ENCODE results near the gene CCBE1. TPM values are rescaled to one million over a fixed set of nuclear protein-coding genes. Genes with fewer than 3 reads are reported as not detected.

Gene CCBE1
- total RNA-seq, 2 donors from 2014 or later = 0.27 to 3.1 TPM

DNA sequence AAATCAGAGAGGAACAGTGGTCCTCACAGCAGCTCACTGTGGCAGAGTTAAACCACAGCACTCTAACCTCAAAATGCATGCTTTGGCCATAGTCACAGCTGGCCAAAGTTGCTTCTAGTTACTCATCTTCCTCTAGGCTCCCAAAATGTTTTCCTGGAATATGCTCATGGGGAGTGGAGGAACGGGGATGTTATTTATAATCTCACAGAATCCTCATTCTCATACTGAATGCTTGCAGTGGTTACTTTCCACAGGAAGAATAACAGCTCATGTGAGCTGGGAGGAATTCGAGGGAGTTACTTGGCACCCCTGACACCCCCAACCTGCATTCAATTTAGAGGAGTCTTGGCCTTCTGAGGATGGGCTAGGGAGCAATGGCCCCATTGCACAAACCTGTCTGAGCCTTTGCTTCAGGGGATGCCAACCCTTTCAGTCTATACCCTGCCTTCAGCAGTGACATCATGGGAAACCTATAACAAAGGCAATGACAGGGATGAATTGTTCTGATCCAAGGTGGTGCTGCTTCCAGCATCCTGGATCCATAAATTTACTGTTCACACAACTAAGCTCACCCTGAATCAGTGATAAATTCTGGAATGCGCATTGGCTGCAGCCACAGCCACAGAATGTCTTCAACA lies 22.4 kb upstream of the CCBE1 start:
- DNase-seq = no peak
- intact Hi-C loops (cut with DNase I) = no loop called here
- Histone ChIP-seq H3K36me3 (no peaks in the 10 kb centered on the region), H3K27me3 (no peaks in the 10 kb centered on the region), H3K9ac (ENCODE audit: low read depth in 2 of 2, low read length in 2 of 2) (no peak overlapping the region), H3K27ac (no peak overlapping the region), H3K9me3 (no peaks in the 10 kb centered on the region), H3K4me3 (no peak overlapping the region), H3K4me1 (no peaks in the 10 kb centered on the region)
- TF ChIP-seq, protein P1, sequence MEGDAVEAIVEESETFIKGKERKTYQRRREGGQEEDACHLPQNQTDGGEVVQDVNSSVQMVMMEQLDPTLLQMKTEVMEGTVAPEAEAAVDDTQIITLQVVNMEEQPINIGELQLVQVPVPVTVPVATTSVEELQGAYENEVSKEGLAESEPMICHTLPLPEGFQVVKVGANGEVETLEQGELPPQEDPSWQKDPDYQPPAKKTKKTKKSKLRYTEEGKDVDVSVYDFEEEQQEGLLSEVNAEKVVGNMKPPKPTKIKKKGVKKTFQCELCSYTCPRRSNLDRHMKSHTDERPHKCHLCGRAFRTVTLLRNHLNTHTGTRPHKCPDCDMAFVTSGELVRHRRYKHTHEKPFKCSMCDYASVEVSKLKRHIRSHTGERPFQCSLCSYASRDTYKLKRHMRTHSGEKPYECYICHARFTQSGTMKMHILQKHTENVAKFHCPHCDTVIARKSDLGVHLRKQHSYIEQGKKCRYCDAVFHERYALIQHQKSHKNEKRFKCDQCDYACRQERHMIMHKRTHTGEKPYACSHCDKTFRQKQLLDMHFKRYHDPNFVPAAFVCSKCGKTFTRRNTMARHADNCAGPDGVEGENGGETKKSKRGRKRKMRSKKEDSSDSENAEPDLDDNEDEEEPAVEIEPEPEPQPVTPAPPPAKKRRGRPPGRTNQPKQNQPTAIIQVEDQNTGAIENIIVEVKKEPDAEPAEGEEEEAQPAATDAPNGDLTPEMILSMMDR (IDR thresholded peaks at IDR 0.05) = no peak

GRCh38 chr18:59718464-59719157 lies 21.4 kb upstream of the CCBE1 start:
- no peaks in the 10 kb centered on the region for H3K9me3 ChIP-seq
- TF ChIP-seq, protein P1 (IDR thresholded peaks at IDR 0.05) = no peak
- no peak overlapping the region for H3K9ac ChIP-seq (ENCODE audit: low read depth in 2 of 2, low read length in 2 of 2)
- no peaks in the 10 kb centered on the region for H3K36me3 ChIP-seq
- intact Hi-C loops (cut with DNase I) = no loop called here
- H3K4me1 ChIP-seq = no peaks in the 10 kb centered on the region
- no peaks in the 10 kb centered on the region for H3K27me3 ChIP-seq
- no peak overlapping the region for H3K27ac ChIP-seq
- no peak overlapping the region for H3K4me3 ChIP-seq
- no peak for DNase-seq

DNA sequence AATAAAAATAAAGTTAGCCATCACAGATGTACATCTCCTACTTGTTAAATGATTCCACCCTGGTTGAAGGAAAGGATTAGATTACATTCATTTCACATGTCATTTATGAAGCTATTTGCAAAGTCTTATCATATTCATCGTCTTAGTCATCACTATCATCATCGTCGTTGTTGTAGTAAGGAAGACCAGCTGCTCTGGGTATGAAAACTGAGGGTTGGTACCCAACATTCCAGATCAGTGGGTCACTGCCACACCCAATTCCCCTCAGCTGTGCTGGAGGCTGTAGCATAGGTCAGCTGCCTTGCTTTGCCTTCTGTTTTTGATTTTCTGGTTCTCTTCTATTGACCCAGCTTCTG lies 20.9 kb upstream of the CCBE1 start:
- no peaks in the 10 kb centered on the region for H3K9me3 ChIP-seq
- no peaks in the 10 kb centered on the region for H3K36me3 ChIP-seq
- H3K4me1 ChIP-seq = no peaks in the 10 kb centered on the region
- H3K9ac ChIP-seq (ENCODE audit: low read depth in 2 of 2, low read length in 2 of 2) = no peak overlapping the region
- intact Hi-C loops (cut with DNase I) = no loop called here
- DNase-seq = no peak
- no peak overlapping the region for H3K4me3 ChIP-seq
- TF ChIP-seq, protein P1 (IDR thresholded peaks at IDR 0.05) = no peak
- no peak overlapping the region for H3K27ac ChIP-seq
- no peaks in the 10 kb centered on the region for H3K27me3 ChIP-seq

GRCh38 chr18:59717291-59717690 lies 20.1 kb upstream of the CCBE1 start:
- Histone ChIP-seq H3K36me3 (no peaks in the 10 kb centered on the region), H3K27me3 (no peaks in the 10 kb centered on the region), H3K9me3 (no peaks in the 10 kb centered on the region), H3K27ac (no peak overlapping the region), H3K4me1 (no peaks in the 10 kb centered on the region), H3K9ac (ENCODE audit: low read depth in 2 of 2, low read length in 2 of 2) (no peak overlapping the region), H3K4me3 (no peak overlapping the region)
- TF ChIP-seq, protein P1 (IDR thresholded peaks at IDR 0.05) = no peak
- DNase-seq = no peak
- intact Hi-C loops (cut with DNase I) = no loop called here

DNA sequence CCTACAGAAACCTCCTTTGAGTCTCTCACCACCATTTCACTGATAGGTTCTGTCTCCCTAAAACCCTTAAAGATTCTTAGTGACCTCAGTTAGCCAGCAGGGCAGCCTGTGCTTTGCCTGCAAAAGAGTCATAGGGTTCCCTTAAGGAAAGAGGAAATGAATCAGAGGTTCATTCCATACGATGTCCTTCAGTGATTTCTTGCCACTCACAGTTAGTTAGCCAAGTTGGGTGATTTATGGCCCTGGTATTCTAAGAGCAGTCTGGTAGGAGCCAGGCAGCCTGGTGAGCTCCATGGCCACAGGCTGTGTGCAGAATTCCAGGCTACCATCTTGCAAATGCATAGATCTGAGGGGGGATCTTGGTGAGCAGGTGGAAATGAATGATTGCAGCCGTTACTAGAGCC lies 18.7 kb upstream of the CCBE1 start:
- intact Hi-C loops (cut with DNase I) = no loop called here
- DNase-seq = no peak
- no peak overlapping the region for H3K4me3 ChIP-seq

More for the DNA sequence above, 18.7 kb upstream of the CCBE1 start:
- TF ChIP-seq, protein P1 (IDR thresholded peaks at IDR 0.05) = no peak
- H3K9me3 ChIP-seq = no peaks in the 10 kb centered on the region
- H3K36me3 ChIP-seq = no peaks in the 10 kb centered on the region
- H3K9ac ChIP-seq (ENCODE audit: low read depth in 2 of 2, low read length in 2 of 2) = no peak overlapping the region
- no peaks in the 10 kb centered on the region for H3K27me3 ChIP-seq
- no peak overlapping the region for H3K27ac ChIP-seq
- H3K4me1 ChIP-seq = no peaks in the 10 kb centered on the region
